ENCODE results near the gene SARDH.

SARDH gene

DNA sequence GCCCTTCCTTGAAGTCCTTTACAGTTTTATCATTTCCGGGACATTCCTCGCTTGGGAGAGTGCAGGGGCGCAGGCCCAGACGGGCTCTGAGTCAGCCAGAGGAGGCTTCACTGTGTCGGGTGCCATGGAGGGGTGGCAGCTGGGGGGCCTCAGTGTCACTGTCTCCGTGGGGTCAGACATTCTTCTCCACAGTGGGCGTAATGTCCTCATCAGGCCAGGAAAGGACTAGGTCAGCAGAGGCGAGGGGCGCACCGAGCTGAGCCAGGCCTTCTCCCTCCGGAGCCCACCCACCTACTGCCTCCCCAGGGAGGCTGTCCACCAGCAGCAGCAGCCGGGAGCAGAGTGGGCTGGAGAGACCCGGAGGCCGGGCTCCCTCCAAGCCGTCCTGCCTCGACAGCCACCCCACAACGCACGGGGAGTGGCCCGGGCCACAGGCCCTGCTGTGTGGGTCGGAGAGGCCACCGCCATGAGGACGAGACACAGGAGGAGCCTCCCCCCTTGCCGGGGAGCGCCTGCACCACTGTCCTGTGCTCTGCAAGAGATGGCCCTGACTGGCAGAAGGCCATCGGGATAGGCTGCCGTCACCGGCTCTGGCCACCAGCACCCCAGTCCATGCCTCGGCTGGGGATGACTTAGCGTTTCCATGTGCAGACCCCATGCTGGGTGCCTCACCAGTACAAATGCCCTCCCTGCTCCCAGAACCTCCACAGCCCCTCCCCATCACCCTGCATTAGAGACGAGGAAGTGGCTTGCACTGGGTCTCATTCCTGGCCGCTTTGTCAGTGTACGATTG, 26.5 kb downstream of the SARDH start:
- Mint-ChIP-seq H3K4me3 (no peak overlapping the region), H3K36me3 (ENCODE audit: low read depth) (no peaks in the 10 kb centered on the region), H3K27ac (no peak overlapping the region), H3K9me3 (no peaks in the 10 kb centered on the region), H3K27me3 (peaks cover 2% of the 10 kb centered on the region), H3K4me1 (peaks cover 15% of the 10 kb centered on the region)
- ATAC-seq: no peak
- DNase-seq: no peak

DNA sequence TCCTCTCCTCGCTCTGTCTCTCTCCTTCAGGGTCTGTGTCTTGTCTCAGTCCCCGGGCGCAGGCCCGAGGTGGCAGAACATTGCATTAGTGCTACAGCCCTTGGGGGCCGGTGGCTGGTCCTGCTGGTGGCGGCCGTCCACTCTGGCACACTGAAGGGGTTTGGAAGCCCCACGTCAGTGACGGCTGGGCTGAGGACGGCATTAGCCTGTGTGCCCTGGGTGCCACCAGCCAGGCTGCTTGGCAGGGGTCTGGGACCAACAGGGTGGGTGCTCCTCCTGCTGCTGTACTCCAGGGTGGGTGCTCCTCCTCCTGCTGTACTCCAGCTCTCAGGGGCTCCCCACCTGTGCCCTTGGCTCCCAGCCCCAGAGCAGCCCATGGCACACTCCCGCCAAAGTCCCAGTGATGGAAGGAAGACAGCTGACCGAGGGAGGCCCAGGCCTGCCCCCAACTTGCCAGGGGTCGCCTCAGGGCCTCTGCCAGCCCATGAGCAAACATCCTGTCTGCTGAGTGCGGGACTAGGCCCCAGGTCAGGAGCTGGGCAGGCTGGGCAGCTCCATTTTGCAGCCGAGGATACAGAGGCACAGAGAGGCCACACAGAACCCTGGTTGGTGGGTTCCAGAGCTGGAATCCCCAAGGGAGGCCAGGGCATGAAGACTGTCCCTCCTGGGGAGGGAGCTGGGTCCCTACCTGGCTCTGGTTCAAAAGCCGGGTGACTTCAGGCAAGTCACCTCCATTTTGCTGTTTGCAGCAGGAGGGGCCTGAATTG, 27.3 kb downstream of the SARDH start:
- no peaks in the 10 kb centered on the region for H3K9me3 Mint-ChIP-seq
- no peaks in the 10 kb centered on the region for H3K36me3 Mint-ChIP-seq (ENCODE audit: low read depth)
- no peak overlapping the region for H3K27ac Mint-ChIP-seq
- H3K4me3 Mint-ChIP-seq: no peak overlapping the region
- peaks cover 2% of the 10 kb centered on the region for H3K27me3 Mint-ChIP-seq
- peaks cover 19% of the 10 kb centered on the region for H3K4me1 Mint-ChIP-seq
- no peak for ATAC-seq
- DNase-seq: no peak

DNA sequence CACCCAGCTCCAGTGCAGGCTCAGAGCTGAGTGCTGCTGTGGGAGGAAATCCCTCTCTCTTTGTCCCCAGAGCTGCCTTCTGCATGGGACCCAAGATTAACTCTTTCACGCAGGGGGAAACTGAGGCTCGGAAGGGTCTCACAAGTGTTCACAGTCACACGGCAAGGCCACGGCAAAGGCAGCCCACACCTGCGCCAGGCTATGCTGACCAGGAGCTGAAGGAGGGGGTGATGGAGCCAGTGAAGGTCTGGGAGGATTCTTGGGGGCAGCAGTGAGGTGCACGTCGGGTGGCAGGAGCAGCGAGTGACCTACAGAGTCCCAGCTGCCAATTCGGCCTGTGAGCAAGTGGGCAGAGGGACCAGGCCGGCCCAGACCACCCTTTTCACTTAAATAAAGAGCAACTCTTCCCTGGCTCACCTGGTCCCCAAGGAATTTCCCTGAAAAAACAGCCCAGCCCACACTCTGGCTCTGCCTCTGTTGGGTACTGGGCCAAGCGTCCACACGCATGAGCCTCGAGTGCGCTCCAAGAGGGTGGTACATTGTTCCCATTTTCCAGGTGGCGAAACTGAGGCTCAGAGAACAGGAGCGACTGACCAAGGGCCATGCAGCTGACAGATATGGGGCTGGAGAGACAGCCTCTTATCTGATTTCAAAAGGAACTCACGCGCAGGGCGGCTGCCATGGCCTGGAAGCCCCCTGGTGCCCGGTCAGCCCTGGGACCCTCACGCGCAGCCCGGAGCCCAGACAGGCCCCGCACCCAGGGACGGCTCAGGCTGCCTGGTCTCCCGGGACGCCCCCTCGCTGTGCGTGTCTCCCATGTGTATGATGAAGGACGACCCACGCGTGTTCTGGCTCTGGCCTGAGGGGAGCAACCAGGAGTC, 28.2 kb downstream of the SARDH start:
- H3K27me3 Mint-ChIP-seq: peaks cover 2% of the 10 kb centered on the region
- H3K27ac Mint-ChIP-seq: no peak overlapping the region
- H3K4me1 Mint-ChIP-seq: peaks cover 19% of the 10 kb centered on the region
- H3K36me3 Mint-ChIP-seq (ENCODE audit: low read depth): no peaks in the 10 kb centered on the region
- no peaks in the 10 kb centered on the region for H3K9me3 Mint-ChIP-seq
- no peak overlapping the region for H3K4me3 Mint-ChIP-seq
- ATAC-seq (no peak), DNase-seq (no peak)

DNA sequence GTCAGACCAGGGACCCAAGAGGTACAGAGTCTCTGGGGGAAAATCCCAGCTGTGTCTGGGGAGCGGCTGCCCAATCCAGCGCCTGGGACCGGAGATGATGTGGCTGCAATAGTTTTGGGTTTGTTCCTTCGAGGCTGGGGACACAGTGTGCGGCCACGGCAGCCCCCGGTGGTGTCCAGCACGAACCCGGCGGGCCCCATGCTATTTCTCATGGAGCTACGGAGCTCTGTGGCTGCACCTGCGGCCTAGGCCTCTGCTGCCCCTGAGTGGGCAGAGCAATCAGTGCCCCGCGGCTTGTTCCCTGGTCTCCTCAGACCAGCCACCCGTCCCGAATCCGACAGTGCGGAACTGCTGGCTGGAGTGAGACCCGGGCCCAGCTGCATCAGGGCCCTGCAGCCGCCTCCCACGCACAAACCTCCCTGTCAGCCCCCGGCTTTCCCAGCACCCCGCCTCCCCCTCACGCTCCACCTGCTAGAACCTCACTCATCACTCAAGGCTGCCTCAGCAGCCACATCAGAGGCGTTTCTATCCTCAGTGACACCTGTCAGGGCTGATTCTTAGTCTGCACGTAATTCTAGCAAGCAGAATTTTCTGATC, 29.0 kb downstream of the SARDH start:
- ATAC-seq (no peak), DNase-seq (peak; percentile 28)
- H3K27me3 Mint-ChIP-seq: peaks cover 2% of the 10 kb centered on the region
- H3K27ac Mint-ChIP-seq: no peak overlapping the region
- peaks cover 19% of the 10 kb centered on the region for H3K4me1 Mint-ChIP-seq
- H3K4me3 Mint-ChIP-seq: no peak overlapping the region
- H3K36me3 Mint-ChIP-seq (ENCODE audit: low read depth): no peaks in the 10 kb centered on the region
- no peaks in the 10 kb centered on the region for H3K9me3 Mint-ChIP-seq

DNA sequence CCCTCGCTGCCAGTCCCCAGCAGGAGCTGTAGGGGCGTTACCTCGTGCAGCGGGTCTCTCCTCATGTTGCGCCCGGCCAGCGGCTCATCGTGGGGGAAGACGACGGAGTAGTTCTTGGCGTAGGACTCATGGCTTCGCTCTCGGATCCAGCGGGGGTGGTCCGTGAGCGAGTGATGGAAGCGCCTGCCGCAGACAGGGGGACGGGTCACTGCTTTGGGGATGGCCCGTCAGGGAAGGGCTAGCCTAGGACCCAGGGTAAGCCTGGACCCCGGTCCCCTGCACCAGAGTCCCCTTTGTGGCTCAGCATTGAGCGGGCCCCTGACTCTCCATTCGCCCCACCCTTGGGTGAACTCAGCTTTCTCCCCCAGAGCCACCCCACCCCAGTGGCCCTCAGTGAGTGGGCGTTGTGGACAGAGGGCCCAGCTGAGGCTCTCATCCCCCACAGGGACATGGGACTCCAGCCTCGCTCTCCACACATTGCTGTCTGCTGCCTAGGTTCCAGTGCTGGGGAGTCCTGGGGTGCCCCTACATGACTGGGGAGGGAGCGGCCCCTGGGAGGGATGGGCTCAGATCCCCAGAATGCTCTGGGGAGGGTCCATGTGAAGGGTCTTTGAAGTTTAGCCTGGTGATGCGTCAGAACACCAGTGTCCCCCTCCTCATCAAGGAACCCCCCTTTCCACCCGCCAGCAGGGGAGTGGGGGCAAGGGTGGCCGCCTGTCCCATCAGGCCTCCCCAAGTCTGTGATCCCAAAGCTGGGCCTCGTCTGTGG, 29.7 kb downstream of the SARDH start:
- Mint-ChIP-seq H3K27ac (no peak overlapping the region), H3K9me3 (no peaks in the 10 kb centered on the region)

DNA sequence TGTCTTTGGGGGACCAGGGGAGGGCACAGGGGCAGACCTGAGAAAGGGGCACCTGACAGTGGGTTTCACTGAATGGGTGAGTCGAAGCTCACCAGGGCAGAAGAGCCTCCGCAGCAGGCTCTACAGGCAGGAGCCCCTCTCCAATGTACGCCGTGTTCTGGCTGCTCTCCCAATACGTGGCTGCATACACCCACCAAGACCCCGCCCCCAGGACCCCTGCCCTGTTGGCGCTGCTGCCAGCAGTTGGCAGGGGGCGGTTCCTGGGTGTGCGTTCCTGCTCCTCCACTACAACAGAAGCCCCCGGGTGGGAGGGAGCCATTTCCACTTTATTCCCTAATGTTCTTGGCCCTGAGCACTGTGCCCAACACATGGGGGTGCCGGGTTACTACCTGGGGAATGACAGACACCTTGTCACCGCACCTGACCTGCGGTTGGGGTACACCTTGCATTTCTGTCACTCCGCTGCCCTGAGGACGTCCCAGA, 30.3 kb downstream of the SARDH start:
- Mint-ChIP-seq H3K36me3 (ENCODE audit: low read depth) (no peaks in the 10 kb centered on the region), H3K4me3 (no peak overlapping the region), H3K9me3 (no peaks in the 10 kb centered on the region), H3K27ac (no peak overlapping the region), H3K4me1 (peaks cover 19% of the 10 kb centered on the region), H3K27me3 (peaks cover 2% of the 10 kb centered on the region)
- DNase-seq: no peak
- no peak for ATAC-seq

More for the DNA sequence above, 29.7 kb downstream of the SARDH start:
- H3K27me3 Mint-ChIP-seq: peaks cover 2% of the 10 kb centered on the region
- H3K4me1 Mint-ChIP-seq: peaks cover 19% of the 10 kb centered on the region
- DNase-seq (no peak), ATAC-seq (no peak)
- no peaks in the 10 kb centered on the region for H3K36me3 Mint-ChIP-seq (ENCODE audit: low read depth)
- no peak overlapping the region for H3K4me3 Mint-ChIP-seq

DNA sequence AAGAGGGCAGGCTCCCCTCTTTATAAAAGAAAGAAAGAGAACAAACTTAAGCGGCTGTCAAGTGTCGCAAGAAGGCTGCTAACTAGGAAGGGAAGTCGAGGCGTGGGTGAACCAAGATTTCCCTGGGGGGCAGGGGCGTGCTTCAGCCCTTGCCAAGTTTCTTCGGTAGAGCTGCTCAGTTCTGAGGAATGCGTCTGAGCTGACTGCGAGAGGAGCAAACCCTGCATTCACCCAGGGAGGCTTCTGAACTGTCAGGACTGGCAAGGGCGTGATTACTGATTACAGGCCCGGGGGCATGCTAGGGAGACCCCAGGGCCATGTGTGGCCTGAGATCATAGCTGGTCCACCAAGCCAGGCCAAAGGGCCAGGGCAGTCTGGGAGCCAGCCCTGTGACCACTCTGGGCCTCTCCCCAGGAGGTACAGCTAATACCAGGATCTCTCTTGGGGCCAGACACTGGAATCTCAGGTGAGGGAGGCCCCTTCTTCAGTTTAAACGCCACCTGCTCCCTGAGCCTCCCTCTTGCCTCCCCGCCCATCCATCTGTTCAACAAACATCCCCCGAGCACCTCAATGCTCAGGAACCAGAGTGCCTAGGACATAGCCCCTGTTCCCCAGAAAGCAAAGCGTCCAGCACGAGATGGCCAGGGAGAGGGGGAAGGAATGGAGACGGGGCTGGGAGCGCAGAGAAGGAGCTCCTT, 30.9 kb downstream of the SARDH start:
- Mint-ChIP-seq H3K27me3 (peaks cover 2% of the 10 kb centered on the region), H3K4me3 (no peak overlapping the region), H3K4me1 (peaks cover 24% of the 10 kb centered on the region), H3K9me3 (no peaks in the 10 kb centered on the region), H3K36me3 (ENCODE audit: low read depth) (no peaks in the 10 kb centered on the region), H3K27ac (no peak overlapping the region)
- DNase-seq (no peak), ATAC-seq (no peak)

DNA sequence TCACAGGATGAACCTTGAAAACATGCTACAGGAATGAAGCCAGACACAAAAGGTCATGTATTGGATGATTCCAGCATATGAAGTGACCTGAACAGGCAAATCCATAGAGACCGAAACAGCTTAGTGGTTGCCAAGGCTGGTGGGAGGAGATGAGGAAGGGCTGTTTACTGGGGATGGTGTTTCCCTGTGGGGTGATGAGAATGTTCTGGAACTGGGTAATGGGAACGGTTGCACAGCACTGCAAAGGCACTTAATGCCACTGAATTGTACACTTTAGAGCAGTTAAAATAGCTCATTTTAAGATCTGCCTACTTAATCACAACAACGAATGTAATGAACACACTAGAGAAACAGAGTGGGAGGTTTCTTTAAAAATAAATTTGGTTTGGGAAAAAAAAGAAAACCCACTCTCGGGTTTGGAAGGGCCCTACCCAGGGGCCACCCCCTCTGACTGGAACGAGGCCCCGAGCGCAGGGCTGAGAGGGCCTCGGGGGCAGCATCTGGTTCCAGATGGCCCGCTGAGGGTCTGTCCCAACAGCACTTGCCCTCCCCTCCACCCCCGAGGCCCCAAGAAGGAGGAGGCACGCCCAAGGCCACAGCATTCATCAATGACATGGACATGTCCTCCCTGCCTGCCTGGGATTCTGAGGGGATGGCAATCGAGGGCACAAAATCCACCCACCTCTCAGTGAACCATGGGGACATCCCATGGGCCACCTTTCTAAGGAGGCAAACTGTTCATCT, 31.7 kb downstream of the SARDH start:
- no peaks in the 10 kb centered on the region for H3K36me3 Mint-ChIP-seq (ENCODE audit: low read depth)
- DNase-seq (no peak), ATAC-seq (no peak)
- H3K27me3 Mint-ChIP-seq: peaks cover 2% of the 10 kb centered on the region
- H3K9me3 Mint-ChIP-seq: no peaks in the 10 kb centered on the region
- peak overlapping the region; percentile 32 for H3K27ac Mint-ChIP-seq
- H3K4me3 Mint-ChIP-seq: no peak overlapping the region
- peaks cover 30% of the 10 kb centered on the region for H3K4me1 Mint-ChIP-seq

DNA sequence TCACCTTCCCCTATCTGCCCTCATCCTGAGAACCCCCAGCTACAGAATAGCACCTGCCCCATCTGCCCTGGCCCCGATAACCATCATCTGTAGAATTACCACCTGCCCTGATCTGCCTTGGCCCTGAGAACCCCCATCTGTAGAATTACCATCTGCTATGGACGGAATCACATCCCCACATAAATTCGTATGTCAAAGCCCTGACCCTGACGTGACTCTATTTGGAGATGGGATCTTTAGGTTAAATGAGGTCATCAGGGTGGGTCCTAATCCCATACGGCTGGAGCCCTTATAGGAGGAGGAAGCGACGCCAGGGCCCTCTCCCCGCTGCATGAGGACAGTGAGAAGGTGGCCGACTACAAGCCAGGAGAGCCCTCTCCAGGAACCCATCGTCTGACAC, 32.6 kb downstream of the SARDH start:
- ATAC-seq (no peak), DNase-seq (no peak)
- H3K9me3 Mint-ChIP-seq: no peaks in the 10 kb centered on the region
- peaks cover 2% of the 10 kb centered on the region for H3K27me3 Mint-ChIP-seq
- no peak overlapping the region for H3K27ac Mint-ChIP-seq
- H3K4me1 Mint-ChIP-seq: peaks cover 39% of the 10 kb centered on the region
- H3K4me3 Mint-ChIP-seq: no peak overlapping the region
- no peaks in the 10 kb centered on the region for H3K36me3 Mint-ChIP-seq (ENCODE audit: low read depth)

DNA sequence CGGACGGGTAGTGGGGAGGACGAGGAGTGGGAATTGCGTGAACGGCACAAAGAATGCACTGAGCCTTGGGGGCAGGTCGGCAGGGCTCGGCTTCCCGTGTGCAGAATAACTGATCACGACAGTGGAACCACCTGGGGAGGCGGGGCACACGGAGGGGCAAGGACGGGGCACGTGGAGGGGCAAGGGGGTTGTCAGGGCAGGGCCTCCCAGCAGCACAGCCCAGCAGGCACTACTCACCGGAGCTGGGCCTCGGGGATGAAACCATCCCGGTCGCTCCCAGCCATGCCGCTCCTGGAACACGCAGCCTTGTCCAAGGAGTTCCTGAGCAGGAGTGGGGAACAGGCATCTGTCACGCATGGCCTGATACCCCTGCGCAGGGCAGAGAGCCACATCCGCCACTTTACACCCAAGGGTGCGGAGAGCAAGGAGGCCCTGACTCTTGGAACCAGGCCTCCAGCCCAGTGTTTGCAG, 33.4 kb downstream of the SARDH start:
- Mint-ChIP-seq H3K4me3 (no peak overlapping the region), H3K36me3 (ENCODE audit: low read depth) (no peaks in the 10 kb centered on the region), H3K27ac (no peak overlapping the region), H3K27me3 (no peaks in the 10 kb centered on the region), H3K9me3 (peaks cover under 1% of the 10 kb centered on the region), H3K4me1 (peaks cover 37% of the 10 kb centered on the region)
- ATAC-seq (no peak), DNase-seq (no peak)

DNA sequence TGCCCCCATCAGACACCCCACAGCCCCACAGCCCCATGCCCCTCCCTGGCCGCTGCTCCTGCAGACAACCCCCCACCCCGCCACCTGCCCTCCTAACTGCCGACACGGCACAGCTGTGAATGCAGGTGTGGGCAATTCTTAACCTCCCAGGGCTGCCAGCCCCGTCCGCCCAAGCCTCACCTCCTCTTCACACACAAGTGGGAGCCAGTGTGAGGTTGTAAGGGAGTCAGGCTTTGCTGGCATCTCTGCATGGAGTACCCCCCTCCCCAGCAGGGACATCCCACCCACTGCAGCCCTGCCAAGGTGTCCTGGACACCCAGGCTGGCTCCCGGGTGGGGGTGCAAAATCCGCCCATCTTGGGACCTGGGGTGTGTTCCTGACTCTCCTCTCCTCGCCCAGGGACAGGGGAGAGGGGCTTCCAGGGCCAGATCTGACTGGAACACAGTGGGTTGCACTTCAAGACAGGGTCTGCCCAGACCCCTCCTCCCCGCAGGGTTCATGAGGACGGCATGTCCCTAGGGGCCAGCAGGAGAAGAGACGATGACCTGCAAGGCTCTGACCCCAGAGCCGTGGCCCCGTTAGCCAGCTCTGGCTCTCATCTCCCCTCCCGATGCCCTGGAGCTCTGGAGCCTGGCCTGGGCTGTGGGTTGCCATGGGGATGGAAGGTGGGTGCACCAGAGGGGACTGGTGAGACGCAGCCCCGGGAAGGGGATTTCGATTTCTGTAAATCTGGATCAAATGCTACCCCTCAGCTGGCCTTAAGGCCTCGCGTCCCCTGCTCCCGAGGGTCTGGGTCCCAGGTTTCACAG, 34.4 kb downstream of the SARDH start:
- Mint-ChIP-seq H3K4me1 (peaks cover 35% of the 10 kb centered on the region), H3K36me3 (ENCODE audit: low read depth) (no peaks in the 10 kb centered on the region), H3K27me3 (no peaks in the 10 kb centered on the region), H3K9me3 (peaks cover 4% of the 10 kb centered on the region), H3K4me3 (no peak overlapping the region), H3K27ac (no peak overlapping the region)
- no peak for DNase-seq
- ATAC-seq: no peak
